OCI-LY7 (cell line): ENCODE data around the gene CCDC122. TPM values are rescaled to one million over a fixed set of nuclear protein-coding genes. Genes with fewer than 3 reads are reported as not detected.

Experiments
- BruUV-seq: library from RNA; stranded (reverse); fragments of 400-500 nt; replicated peaks from 2 replicates; lab custom pipeline; 2021; lab: Mats Ljungman, UMichigan
- CTCF ChIA-PET: fragments of 300-600 bp; sonication (Branson Sonifier 250); formaldehyde crosslinking; loops from one replicate; lab custom pipeline; 2022; ENCODE audit warnings: antibody characterized with exemption; ENCODE audit not compliant: unreplicated experiment; lab: Charles Lee
- POLR2A ChIA-PET: fragments of 300-600 bp; sonication (Branson Sonifier 250); formaldehyde crosslinking; loops from one replicate; lab custom pipeline; 2022; ENCODE audit warnings: antibody characterized with exemption; lab: Charles Lee
- DNase-seq: peaks from one replicate; pipeline ENCODE4 v3.0.0-alpha.2; 2015; ENCODE audit warnings: low spot score
- H2AFZ ChIP-seq: fragments of 200-600 bp; sonication (generic), shearing (Covaris generic); 2 replicates; pipeline ENCODE4 v1.6.1; 2014; ENCODE audit warnings: mild to moderate bottlenecking, antibody characterized with exemption, low read length, moderate library complexity
- H3K27ac ChIP-seq: fragments of 200-600 bp; sonication (generic); 2 replicates; pipeline ENCODE4 v1.5.1; 2014; ENCODE audit warnings: mixed run types, low read depth, mild to moderate bottlenecking, moderate library complexity, low read length, inconsistent platforms; ENCODE audit not compliant: poor library complexity, severe bottlenecking
- H3K36me3 ChIP-seq: fragments of 200-600 bp; sonication (generic); 2 replicates; pipeline ENCODE4 v1.6.1; 2014; ENCODE audit warnings: mild to moderate bottlenecking, antibody characterized with exemption, low read length, moderate library complexity, mixed read lengths; ENCODE audit not compliant: insufficient read depth
- H3K4me1 ChIP-seq: fragments of 200-600 bp; sonication (generic); 2 replicates; pipeline ENCODE4 v1.5.1; 2014; ENCODE audit warnings: mild to moderate bottlenecking, low read length; ENCODE audit not compliant: insufficient read depth, poor library complexity, severe bottlenecking
- H3K4me2 ChIP-seq: fragments of 200-600 bp; sonication (generic); 2 replicates; pipeline ENCODE4 v1.6.1; 2014; ENCODE audit warnings: mild to moderate bottlenecking, low read length
- H3K4me3 ChIP-seq: fragments of 200-600 bp; sonication (generic); 2 replicates; pipeline ENCODE4 v1.5.1; 2014; ENCODE audit warnings: mild to moderate bottlenecking, low read depth, low read length; ENCODE audit not compliant: poor library complexity, severe bottlenecking
- H3K79me2 ChIP-seq: fragments of 200-600 bp; sonication (generic); 2 replicates; pipeline ENCODE4 v1.6.1; 2016; ENCODE audit warnings: low read depth, mild to moderate bottlenecking, low read length, moderate library complexity, mixed read lengths; ENCODE audit not compliant: insufficient read depth
- H3K9me2 ChIP-seq: fragments of 200-600 bp; sonication (generic); 2 replicates; pipeline ENCODE4 v1.6.1; 2016; ENCODE audit warnings: mild to moderate bottlenecking, low read length, mixed read lengths; ENCODE audit not compliant: insufficient read depth
- H3K9me3 ChIP-seq: fragments of 200-600 bp; sonication (generic); 2 replicates; pipeline ENCODE4 v1.6.1; 2014; ENCODE audit warnings: mild to moderate bottlenecking, mixed run types, low read length, mixed read lengths
- H4K20me1 ChIP-seq: fragments of 200-600 bp; sonication (generic); 2 replicates; pipeline ENCODE4 v1.6.1; 2014; ENCODE audit warnings: mild to moderate bottlenecking, antibody characterized with exemption, low read length, moderate library complexity, mixed read lengths; ENCODE audit not compliant: insufficient read depth
- EZH2phosphoT487 ChIP-seq: fragments of 200-600 bp; sonication (generic); IDR thresholded peaks from 2 replicates; pipeline ENCODE4 v1.6.1; 2018; ENCODE audit warnings: low read depth, borderline replicate concordance, mild to moderate bottlenecking, mixed run types, antibody characterized with exemption, low read length, moderate library complexity, mixed read lengths
- intact Hi-C: fragments of 100-400 bp; cut with micrococcal nuclease; formaldehyde crosslinking; loops from one replicate; pipeline ENCODE4 v1.10.0; 2022; ENCODE audit not compliant: unreplicated experiment
- total RNA-seq, 2 experiments: library from RNA; depleted of rRNA in 1 of 2; stranded (reverse); fragments of >200 nt in 1 of 2; shearing (Covaris generic) in 1 of 2; gene quantifications; 2 replicates each; pipeline ENCODE4 v1.2.3, GENCODE V29; 2014 to 2022
- TF ChIP-seq, protein P1 (sequence below): fragments of 200-600 bp; sonication (generic); conservative IDR thresholded peaks from 2 replicates; pipeline ENCODE4 v1.5.1; 2014; ENCODE audit warnings: mild to moderate bottlenecking, antibody characterized with exemption, low read length, moderate library complexity, mixed read lengths

Gene CCDC122
- total RNA-seq, 2 experiments from 2014 or later: 4.6 to 21.6 TPM

DNA sequence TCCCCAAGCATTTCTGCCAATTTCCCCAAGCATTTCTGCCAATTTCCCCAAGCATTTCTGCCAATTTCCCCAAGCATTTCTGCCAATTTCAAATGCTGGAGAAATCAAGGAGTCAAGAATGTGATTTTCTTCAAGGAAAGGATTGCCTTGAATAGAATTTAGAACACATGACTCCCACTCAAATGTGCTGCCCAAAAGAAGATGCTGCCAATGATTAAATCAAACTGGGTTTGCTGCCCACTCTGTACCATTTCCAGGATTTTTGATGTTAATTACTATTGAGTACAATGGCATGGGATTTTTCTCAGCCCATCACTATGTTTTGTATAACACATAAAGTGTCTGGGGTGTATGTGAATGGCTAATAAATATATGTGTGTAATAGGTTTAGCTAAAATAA lies 70.9 kb downstream of the CCDC122 start:
- TF ChIP-seq EZH2phosphoT487: no peak
- TF ChIP-seq, protein P1, sequence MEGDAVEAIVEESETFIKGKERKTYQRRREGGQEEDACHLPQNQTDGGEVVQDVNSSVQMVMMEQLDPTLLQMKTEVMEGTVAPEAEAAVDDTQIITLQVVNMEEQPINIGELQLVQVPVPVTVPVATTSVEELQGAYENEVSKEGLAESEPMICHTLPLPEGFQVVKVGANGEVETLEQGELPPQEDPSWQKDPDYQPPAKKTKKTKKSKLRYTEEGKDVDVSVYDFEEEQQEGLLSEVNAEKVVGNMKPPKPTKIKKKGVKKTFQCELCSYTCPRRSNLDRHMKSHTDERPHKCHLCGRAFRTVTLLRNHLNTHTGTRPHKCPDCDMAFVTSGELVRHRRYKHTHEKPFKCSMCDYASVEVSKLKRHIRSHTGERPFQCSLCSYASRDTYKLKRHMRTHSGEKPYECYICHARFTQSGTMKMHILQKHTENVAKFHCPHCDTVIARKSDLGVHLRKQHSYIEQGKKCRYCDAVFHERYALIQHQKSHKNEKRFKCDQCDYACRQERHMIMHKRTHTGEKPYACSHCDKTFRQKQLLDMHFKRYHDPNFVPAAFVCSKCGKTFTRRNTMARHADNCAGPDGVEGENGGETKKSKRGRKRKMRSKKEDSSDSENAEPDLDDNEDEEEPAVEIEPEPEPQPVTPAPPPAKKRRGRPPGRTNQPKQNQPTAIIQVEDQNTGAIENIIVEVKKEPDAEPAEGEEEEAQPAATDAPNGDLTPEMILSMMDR: no peak
- Histone ChIP-seq H3K4me3 (no peak overlapping the region), H3K4me1 (no peaks in the 10 kb centered on the region), H4K20me1 (no peaks in the 10 kb centered on the region), H3K9me3 (no peaks in the 10 kb centered on the region), H2AFZ (no peak overlapping the region), H3K36me3 (no peaks in the 10 kb centered on the region), H3K9me2 (no peaks in the 10 kb centered on the region), H3K27ac (no peak overlapping the region), H3K4me2 (no peak overlapping the region), H3K79me2 (no peaks in the 10 kb centered on the region)
- no peak for DNase-seq
- intact Hi-C loops: loop anchor here (10.0 kb wide), 1 partner anchor 1214 kb away; no protein-coding TSS in a partner anchor
- no TSS peak for BruUV-seq
- CTCF ChIA-PET: no interaction called here
- POLR2A ChIA-PET: no interaction called here

DNA sequence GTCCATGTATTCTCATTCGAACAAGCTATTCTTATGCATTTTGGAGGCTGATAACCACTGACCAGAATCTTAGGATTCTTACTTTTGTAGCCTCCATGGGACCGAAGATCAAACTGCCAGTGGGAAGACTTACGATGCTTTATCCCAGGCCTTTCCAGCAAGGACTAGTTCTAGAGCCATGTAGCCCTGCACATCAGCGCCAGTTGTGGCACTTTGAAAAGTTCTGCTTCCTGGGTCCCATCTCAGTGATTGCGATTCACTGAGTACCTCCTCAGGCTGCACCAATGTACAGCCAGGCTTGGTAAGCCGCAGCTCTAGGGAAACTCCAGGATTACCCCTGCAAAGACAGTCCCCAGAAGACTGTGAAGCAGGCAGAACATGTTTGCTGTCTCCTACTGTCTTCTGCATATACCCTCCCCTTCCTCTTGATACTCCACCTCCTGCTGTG lies 73.8 kb downstream of the CCDC122 start:
- TF ChIP-seq, protein P1: no peak
- no peak for TF ChIP-seq EZH2phosphoT487
- POLR2A ChIA-PET: interaction anchor here (0.6 kb wide), 1 partner anchor 359 kb away, joined by 4 read pairs; no protein-coding TSS in a partner anchor
- H3K9me3 ChIP-seq: no peaks in the 10 kb centered on the region
- H4K20me1 ChIP-seq: no peaks in the 10 kb centered on the region
- H3K9me2 ChIP-seq: no peaks in the 10 kb centered on the region
- DNase-seq: no peak
- CTCF ChIA-PET: no interaction called here
- no peak overlapping the region for H3K4me3 ChIP-seq
- no peak overlapping the region for H3K4me2 ChIP-seq
- no peaks in the 10 kb centered on the region for H3K36me3 ChIP-seq
- H2AFZ ChIP-seq: no peak overlapping the region
- H3K4me1 ChIP-seq: no peaks in the 10 kb centered on the region
- H3K27ac ChIP-seq: no peak overlapping the region
- no TSS peak for BruUV-seq
- intact Hi-C loops: loop anchor here (2.0 to 10.0 kb wide), 2 partner anchors 721 to 1211 kb away; no protein-coding TSS in a partner anchor
- no peaks in the 10 kb centered on the region for H3K79me2 ChIP-seq

GRCh38 chr13:43805071-43805468 lies 74.5 kb downstream of the CCDC122 start:
- H4K20me1 ChIP-seq: no peaks in the 10 kb centered on the region
- CTCF ChIA-PET: no interaction called here
- H3K27ac ChIP-seq: no peak overlapping the region
- H3K4me2 ChIP-seq: no peak overlapping the region
- BruUV-seq: no TSS peak
- H3K79me2 ChIP-seq: no peaks in the 10 kb centered on the region
- no peaks in the 10 kb centered on the region for H3K36me3 ChIP-seq
- DNase-seq: no peak
- intact Hi-C loops: loop anchor here (2.0 to 10.0 kb wide), 2 partner anchors 720 to 1210 kb away; no protein-coding TSS in a partner anchor
- H3K9me3 ChIP-seq: no peaks in the 10 kb centered on the region
- H3K9me2 ChIP-seq: no peaks in the 10 kb centered on the region
- H3K4me3 ChIP-seq: no peak overlapping the region
- TF ChIP-seq, protein P1: no peak
- TF ChIP-seq EZH2phosphoT487: no peak
- POLR2A ChIA-PET: interaction anchor here (0.6 to 1.1 kb wide), 2 partner anchors 12 to 358 kb away, joined by 3 to 4 read pairs; no protein-coding TSS in a partner anchor
- H3K4me1 ChIP-seq: no peaks in the 10 kb centered on the region
- no peak overlapping the region for H2AFZ ChIP-seq
